GDM1 (cell line): ENCODE results near the gene SH2D6.
"Not testable (repeated sequence)": the region's sequence is repeated elsewhere in the genome, so short reads cannot be mapped to it uniquely, and the experiment has no call there.

Experiments used
- DNase-seq: peaks from one replicate; lab custom pipeline; 2025; lab: John Stamatoyannopoulos, UW

Gene SH2D6

GRCh38 chr2:85418132-85419008 lies at the start of gene SH2D6:
Gene SH2D6, plus strand, starts transcription at chr2:85418714. Its CDS starts 10,752 bp downstream, at chr2:85429466.
- peak; percentile 76 for DNase-seq

DNA sequence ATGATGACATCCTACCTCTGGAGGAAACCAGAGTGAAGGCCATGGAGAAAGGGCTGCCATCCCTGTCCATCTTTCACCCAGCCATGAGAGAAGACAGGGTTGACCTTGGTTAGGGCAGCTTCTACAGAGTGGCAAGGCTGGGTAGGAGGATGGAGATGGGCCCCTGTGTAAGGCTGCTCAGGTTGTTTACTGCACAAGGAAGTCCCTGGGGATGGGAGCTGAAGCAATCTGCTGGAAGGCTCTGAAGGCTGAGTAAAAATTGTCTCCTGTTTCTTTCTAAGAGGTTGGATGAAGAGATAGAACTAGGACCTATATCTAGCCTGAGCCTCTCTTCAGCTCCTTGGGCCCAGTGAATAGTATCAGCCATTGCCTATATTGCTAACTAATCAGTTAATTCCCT lies 49.6 kb upstream of the SH2D6 start:
- DNase-seq, result no peak

- no peak for DNase-seq
Measured at GRCh38 chr2:85369500-85369899, 49.0 kb upstream of the SH2D6 start.

DNA sequence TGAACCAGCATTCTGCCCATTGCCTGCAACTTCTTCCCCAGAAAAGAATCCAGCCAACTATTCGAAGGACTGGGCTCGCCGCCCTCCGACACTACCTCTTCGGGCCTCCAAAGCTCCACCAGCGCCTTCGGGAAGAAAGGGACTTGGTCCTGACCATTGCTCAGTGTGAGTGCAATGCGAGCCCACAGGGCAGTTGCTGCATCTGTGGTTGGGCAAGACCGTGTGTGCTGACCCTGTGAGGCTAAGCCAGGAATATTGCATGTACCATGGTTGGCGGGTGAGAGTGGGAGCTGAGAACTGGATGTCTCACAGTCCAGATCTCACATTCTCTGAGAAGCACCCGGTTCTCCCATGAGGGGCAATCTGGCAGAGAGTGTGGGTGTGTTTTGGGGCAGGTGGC lies 47.5 kb upstream of the SH2D6 start:
- no peak for DNase-seq

GRCh38 chr2:85376291-85377065 lies 42.0 kb upstream of the SH2D6 start:
- no peak for DNase-seq

DNA sequence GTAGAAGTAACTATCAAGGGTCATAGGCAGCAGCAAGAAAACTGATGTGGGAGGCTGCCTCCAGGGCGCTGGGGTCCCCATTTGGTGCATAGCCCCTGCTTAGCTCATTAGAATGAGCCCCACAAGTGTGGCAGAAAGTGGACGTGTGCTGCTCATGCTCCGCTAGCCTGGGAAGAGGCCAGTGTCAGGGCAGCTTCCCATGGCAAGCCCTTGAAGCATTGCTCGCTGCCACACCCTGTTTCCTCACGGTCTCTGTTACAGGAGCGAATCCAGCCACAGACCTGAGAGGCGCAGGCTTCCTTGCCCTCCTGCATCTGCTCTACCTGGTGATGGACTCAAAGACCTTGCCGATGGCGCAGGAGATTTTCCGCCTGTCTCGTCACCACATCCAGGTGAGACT lies 41.4 kb upstream of the SH2D6 start:
- no peak for DNase-seq

- DNase-seq, result no peak
Measured at GRCh38 chr2:85378257-85378656, 40.3 kb upstream of the SH2D6 start.

DNA sequence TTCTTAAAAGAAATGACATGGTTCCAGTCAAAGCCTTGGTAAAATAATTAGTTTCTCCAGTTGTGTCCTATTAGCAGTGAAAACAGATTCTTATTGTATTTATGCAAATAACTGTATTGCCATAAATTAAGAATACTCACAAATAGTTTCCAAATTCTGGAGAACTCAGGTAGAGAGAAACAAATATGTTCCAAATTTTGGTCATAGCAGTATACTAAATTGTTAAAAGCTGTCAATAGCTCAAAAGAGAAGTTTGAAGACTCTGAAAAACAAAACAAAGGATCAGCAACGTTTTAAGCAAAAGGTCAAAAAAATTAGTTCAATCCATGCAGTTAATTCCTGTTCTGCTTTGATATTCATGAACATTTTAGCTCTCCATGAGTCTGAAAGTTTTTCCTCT lies 38.5 kb upstream of the SH2D6 start:
- no peak for DNase-seq

GRCh38 chr2:85383151-85383550 lies 35.4 kb upstream of the SH2D6 start:
- DNase-seq, result not testable (repeated sequence)

GRCh38 chr2:85383850-85384249 lies 34.7 kb upstream of the SH2D6 start:
- no peak for DNase-seq

DNA sequence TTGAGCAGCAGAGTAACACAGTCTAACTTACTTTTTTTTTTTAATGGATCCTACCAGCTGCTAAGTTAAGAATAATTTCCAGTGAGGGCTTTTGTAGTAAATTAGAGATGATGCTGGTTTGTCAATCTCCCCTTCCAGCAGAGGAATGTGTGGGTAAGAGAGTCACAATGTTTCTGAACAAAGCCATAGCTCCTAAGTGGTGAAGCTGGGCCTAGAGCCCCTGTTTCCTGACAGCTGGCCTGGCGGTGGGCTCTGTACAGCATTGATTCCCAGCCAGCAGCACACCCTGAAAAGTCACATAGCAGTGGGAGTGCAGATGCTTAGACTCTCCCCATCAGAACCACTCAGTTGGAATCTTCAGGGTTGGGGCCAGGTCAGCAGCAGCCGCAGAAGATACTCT lies 32.8 kb upstream of the SH2D6 start:
- DNase-seq, result no peak

GRCh38 chr2:85387754-85388153 lies 30.8 kb upstream of the SH2D6 start:
- DNase-seq, result no peak

- no peak for DNase-seq
Measured at GRCh38 chr2:85388878-85389538, 29.5 kb upstream of the SH2D6 start.

DNA sequence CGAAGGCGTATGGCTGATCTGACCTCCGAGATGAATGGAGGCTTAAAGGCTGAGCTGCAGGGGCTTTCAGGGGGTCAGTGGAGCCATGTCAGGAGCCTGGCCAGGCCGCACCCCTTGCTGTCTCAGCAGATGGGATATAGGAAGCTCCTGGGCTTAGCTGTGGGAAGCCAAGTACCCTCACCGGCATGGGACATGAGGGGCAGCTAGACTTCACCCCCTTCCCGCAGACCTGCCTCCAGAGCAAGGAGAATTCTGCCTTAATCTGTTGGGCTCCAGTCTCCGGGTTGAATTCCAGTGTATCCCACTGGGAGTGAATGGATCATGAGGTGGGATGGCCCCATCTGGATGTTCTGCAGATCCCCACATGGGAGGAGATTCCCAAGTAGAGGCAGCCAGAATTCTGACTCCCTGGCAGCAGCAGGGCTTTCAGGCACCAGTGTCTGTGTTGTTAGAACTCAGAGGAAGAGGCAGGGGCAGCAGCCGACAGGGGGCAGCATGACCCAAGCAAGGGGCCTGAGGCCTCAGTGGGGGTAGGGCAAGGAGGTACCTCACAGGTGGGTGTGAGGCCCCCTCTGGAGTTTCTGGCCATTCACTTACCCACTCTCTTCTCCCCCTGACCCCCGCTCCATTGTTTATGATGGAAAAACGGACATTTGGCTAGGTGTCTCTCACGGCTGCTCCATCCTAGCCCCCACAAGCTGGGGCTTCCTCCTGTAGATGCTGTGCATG lies 27.4 kb upstream of the SH2D6 start:
- DNase-seq, result no peak

GRCh38 chr2:85393836-85394235 lies 24.7 kb upstream of the SH2D6 start:
- no peak for DNase-seq

GRCh38 chr2:85394261-85394681 lies 24.2 kb upstream of the SH2D6 start:
- no peak for DNase-seq

DNA sequence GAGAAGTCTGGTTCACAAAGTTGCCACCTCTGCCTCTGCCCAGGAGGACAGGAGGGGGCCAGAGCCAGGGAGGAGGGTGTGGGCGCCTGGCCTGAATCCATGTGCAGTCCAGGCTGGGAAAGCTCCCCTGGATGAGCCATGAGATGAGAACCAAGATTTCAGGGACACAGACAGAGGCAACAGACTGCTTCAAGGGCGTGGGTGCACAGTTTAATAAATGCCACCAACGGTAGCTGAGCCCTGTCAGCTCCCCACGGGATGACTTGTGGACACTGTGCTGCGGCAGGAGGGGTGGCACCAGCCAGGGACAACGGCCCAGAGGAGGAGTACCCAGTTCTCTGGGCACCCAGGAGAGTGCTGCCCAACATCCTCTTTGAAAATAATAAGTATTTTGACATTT lies 23.5 kb upstream of the SH2D6 start:
- DNase-seq, result no peak

DNA sequence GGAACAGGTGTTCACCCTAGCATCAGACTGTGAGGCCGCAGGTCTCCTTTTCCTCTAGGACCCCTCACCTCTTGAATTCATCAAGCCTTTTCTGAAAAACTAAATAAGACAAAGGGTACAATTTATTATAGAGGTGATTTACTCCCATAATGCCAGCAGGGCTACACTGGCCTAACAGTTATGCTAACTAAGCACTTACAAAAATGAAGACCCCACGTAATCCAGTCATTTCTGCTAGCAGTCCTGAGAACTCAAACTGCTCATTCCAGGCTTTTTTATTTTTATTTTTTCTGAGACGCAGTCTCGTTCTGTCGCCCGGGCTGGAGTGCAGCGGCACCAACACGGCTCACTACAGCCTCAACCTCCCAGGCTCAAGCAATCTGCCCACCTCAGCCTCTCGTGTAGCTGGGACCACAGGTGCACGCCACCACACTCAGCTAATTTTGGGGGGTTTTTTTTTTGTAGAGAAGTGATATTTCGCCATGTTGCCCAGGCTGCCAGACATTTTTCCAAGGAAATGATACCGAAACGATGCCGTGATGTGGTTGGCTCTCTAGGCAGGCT lies 22.5 kb upstream of the SH2D6 start:
- no peak for DNase-seq

DNA sequence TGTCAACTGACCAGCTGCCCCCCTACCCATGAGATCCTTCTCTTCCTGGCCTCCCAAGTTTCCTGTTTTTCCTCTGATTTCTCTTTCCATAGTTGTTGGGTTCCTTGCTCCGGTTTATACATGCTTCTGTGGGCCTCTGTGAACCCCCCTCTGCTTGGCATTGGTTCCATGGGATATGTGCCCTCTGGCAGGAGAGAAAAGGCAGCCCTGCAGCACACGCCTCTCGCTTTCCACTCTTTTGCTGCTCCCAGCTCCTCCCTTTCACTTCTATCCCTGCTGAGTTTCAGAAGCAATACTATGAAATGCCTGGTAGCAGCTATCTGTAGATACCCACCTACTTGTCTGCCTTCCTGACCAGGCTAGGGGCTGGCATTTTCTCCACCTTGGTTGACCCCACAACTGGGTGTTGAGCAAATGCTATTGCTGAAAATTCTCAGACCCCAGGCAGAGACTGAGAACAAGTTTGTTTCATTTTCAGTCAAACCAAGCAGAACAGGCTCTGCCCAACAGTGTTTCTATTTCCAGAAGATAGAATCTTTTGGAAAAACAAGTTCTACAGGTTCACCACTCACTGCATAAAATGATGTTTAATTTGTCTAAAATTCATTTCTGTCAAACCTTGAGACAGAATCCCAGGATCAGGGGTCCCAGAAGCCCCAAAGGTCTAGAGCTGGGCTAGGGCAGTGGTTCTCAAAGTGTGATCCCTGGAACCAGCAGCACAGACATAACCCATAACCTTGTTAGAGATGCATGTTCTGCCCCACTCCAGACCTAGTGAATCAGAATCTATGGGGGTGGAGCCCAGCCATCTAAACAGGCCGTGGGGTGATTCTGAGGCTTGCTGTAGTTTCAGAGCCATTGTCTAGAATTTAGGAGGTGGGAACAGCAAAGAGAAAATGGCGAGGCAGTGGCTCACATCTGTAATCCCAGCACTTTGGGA lies 21.7 kb upstream of the SH2D6 start:
- no peak for DNase-seq

DNA sequence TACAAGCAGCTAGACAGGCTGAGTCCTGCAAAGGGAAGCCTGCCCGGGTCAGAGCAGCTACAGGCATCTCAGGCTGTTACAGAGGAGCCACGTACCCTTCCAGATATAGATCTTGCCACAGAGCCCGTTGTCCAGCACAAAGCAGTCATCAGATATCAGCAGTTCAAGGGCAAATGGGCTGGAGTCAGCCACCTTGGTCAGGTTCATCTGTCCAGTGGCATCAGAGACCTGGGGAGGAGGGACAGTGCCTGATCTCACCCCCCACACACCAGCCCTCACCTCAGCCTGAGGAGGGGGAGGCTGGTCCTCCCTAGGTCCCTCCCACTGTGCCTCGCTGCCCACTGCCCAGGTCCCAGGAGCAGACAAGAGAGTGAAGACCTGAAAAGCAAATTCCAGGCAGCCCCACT lies 20.6 kb upstream of the SH2D6 start:
- DNase-seq, result no peak
